DND-41 (cell line): ENCODE data around the gene NRXN3.

Source experiments
- ATAC-seq: fragments of 200-7000 bp; cut with Tn5 transposase; 3 replicates; pipeline ENCODE4 v1.9.1; 2021; ENCODE audit warnings: low read depth; ENCODE audit not compliant: insufficient read depth
- DNase-seq: peaks from one replicate; pipeline ENCODE4 v3.0.0-alpha.2; 2020
- H2AFZ ChIP-seq: 2 replicates; pipeline ENCODE4 v1.6.0; 2012; ENCODE audit warnings: low read depth, low read length
- H3K27ac ChIP-seq: 2 replicates; pipeline ENCODE4 v1.5.1; 2012; ENCODE audit warnings: low read length, inconsistent platforms
- H3K27me3 ChIP-seq: fragments of 200-600 bp; sonication (generic); 2 replicates; pipeline ENCODE4 v1.6.0; 2012; ENCODE audit warnings: low read length, mild to moderate bottlenecking, inconsistent platforms; ENCODE audit not compliant: insufficient read depth, poor library complexity
- H3K36me3 ChIP-seq: 2 replicates; pipeline ENCODE4 v1.5.1; 2012; ENCODE audit warnings: low read length, inconsistent platforms; ENCODE audit not compliant: insufficient read depth
- H3K4me1 ChIP-seq: 2 replicates; pipeline ENCODE4 v1.5.1; 2012; ENCODE audit warnings: mild to moderate bottlenecking, low read length; ENCODE audit not compliant: insufficient read depth
- H3K4me2 ChIP-seq: 2 replicates; pipeline ENCODE4 v1.6.0; 2012; ENCODE audit warnings: mild to moderate bottlenecking, moderate library complexity, low read length, inconsistent platforms; ENCODE audit not compliant: insufficient read depth
- H3K4me3 ChIP-seq, 2 experiments: fragments of 200-600 bp in 1 of 2; shearing (Covaris generic) in 1 of 2; 2 replicates each; pipeline ENCODE4 v1.5.1; 2012 to 2016; ENCODE audit warnings: inconsistent platforms in 2 of 2, low read length in 2 of 2, mild to moderate bottlenecking in 2 of 2, low read depth in 1 of 2, moderate library complexity in 1 of 2
- H3K79me2 ChIP-seq: 2 replicates; pipeline ENCODE4 v1.6.0; 2012; ENCODE audit warnings: low read length, inconsistent platforms; ENCODE audit not compliant: insufficient read depth
- H3K9ac ChIP-seq: 2 replicates; pipeline ENCODE4 v1.6.0; 2012; ENCODE audit warnings: low read depth, mild to moderate bottlenecking, inconsistent platforms, low read length, moderate library complexity
- H3K9me3 ChIP-seq: 2 replicates; pipeline ENCODE4 v1.5.1; 2012; ENCODE audit warnings: low read length, moderate library complexity, mild to moderate bottlenecking, inconsistent platforms; ENCODE audit not compliant: insufficient read depth, severe bottlenecking
- H4K20me1 ChIP-seq: 2 replicates; pipeline ENCODE4 v1.6.0; 2012; ENCODE audit warnings: low read length; ENCODE audit not compliant: insufficient read depth
- EZH2 ChIP-seq: IDR thresholded peaks from 3 replicates; pipeline ENCODE4 v1.6.1; 2012; ENCODE audit warnings: borderline replicate concordance, low read depth, mild to moderate bottlenecking, moderate library complexity, low read length, inconsistent platforms; ENCODE audit not compliant: severe bottlenecking
- TF ChIP-seq, protein P1 (sequence below): IDR thresholded peaks from 2 replicates; pipeline ENCODE4 v1.5.1; 2012; ENCODE audit warnings: borderline replicate concordance, low read length, moderate library complexity, mild to moderate bottlenecking; ENCODE audit not compliant: poor library complexity, severe bottlenecking; ENCODE audit errors: extremely low read depth

Gene NRXN3

DNA sequence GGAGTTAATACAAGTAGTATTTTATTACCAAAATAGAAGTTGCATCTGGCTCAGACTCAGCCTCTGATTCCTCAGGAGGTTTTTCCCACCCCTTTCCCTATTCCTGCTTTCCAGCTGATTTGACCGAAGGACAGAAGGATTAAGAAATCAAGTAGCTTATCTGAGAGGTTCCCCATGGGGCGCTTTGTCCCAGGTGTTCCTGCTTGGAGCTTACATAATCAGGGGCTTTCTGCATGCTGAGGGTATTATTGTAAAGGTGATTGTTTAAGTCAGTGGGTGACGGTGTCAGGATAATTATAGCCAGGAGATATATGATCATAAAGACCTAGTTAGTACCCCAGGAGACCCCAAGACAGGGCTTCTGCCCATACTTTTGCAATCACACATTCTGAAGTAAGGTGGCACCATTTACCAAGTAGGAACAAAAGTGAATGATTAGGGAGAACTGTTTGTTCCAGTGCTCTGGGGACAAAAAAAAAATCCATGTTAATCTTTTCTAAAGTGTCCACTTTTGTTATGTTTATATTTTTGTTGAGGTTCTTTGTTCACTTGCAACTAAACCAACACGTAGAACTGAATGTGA is 921.3 kb downstream of the NRXN3 start:
- Histone ChIP-seq H3K4me3 (no peak overlapping the region), H3K36me3 (no peaks in the 10 kb centered on the region), H4K20me1 (no peaks in the 10 kb centered on the region), H3K4me1 (no peaks in the 10 kb centered on the region), H3K9me3 (no peaks in the 10 kb centered on the region), H3K4me2 (no peak overlapping the region), H2AFZ (no peak overlapping the region), H3K79me2 (no peaks in the 10 kb centered on the region), H3K27me3 (no peaks in the 10 kb centered on the region), H3K9ac (no peak overlapping the region), H3K27ac (no peak overlapping the region)
- TF ChIP-seq EZH2: no peak
- TF ChIP-seq, protein P1, sequence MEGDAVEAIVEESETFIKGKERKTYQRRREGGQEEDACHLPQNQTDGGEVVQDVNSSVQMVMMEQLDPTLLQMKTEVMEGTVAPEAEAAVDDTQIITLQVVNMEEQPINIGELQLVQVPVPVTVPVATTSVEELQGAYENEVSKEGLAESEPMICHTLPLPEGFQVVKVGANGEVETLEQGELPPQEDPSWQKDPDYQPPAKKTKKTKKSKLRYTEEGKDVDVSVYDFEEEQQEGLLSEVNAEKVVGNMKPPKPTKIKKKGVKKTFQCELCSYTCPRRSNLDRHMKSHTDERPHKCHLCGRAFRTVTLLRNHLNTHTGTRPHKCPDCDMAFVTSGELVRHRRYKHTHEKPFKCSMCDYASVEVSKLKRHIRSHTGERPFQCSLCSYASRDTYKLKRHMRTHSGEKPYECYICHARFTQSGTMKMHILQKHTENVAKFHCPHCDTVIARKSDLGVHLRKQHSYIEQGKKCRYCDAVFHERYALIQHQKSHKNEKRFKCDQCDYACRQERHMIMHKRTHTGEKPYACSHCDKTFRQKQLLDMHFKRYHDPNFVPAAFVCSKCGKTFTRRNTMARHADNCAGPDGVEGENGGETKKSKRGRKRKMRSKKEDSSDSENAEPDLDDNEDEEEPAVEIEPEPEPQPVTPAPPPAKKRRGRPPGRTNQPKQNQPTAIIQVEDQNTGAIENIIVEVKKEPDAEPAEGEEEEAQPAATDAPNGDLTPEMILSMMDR: no peak
- DNase-seq (no peak), ATAC-seq (no peak)

DNA sequence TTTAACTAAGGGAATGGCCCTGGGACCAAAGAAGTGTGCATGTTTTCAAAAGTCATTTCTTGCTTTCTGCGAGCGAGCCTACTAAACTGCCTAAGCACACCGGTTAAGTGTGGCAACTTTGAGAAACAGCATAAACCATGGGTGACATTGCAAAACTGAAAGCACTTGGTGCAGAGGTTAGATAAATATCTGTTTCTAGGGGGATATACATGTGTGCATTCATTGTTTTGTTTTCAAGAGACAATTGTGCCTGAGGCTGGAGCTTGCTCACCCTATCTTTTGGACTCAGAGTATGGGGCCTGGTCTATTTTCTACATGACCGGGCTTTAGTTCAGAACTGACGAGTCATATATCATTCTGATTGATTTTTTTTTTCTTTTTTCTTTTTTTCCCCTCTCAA is 923.4 kb downstream of the NRXN3 start:
- Histone ChIP-seq H3K27me3 (no peaks in the 10 kb centered on the region), H3K27ac (no peak overlapping the region), H3K4me1 (no peaks in the 10 kb centered on the region), H4K20me1 (no peaks in the 10 kb centered on the region), H3K36me3 (no peaks in the 10 kb centered on the region), H3K4me3 (no peak overlapping the region), H3K79me2 (no peaks in the 10 kb centered on the region), H3K9ac (no peak overlapping the region), H3K9me3 (no peaks in the 10 kb centered on the region), H2AFZ (no peak overlapping the region), H3K4me2 (no peak overlapping the region)
- ATAC-seq (no peak), DNase-seq (no peak)
- TF ChIP-seq, protein P1: no peak
- no peak for TF ChIP-seq EZH2

DNA sequence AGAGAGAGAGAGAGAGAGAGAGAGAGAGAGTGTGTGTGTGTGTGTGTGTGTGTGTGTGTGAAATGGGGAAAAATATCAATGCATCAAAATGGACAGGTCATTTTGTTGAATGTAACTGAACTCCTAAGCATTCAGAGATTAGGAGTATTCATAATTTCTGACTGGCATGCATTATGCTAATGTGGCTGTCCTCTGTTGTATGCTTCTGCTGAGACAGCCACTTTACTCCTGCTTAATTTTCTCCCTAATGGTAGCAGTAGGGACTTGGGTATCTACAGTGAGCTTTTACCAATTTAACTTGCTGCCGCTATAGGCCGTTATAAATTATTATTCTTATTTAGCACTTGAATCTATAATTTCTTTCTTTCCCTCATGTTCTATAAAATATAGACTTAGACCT is 924.8 kb downstream of the NRXN3 start:
- Histone ChIP-seq H3K4me3 (no peak overlapping the region), H4K20me1 (no peaks in the 10 kb centered on the region), H3K79me2 (no peaks in the 10 kb centered on the region), H3K4me2 (no peak overlapping the region), H3K27me3 (no peaks in the 10 kb centered on the region), H3K9me3 (no peaks in the 10 kb centered on the region), H3K36me3 (no peaks in the 10 kb centered on the region), H3K9ac (no peak overlapping the region), H3K27ac (no peak overlapping the region), H3K4me1 (no peaks in the 10 kb centered on the region), H2AFZ (no peak overlapping the region)
- TF ChIP-seq, protein P1: no peak
- TF ChIP-seq EZH2: no peak
- ATAC-seq (no peak), DNase-seq (no peak)

- ATAC-seq (no peak), DNase-seq (no peak)
- TF ChIP-seq EZH2: no peak
- TF ChIP-seq, protein P1: no peak
- Histone ChIP-seq H3K4me3 (no peak overlapping the region), H3K79me2 (no peaks in the 10 kb centered on the region), H2AFZ (no peak overlapping the region), H3K27me3 (no peaks in the 10 kb centered on the region), H4K20me1 (no peaks in the 10 kb centered on the region), H3K4me2 (no peak overlapping the region), H3K27ac (no peak overlapping the region), H3K9me3 (no peaks in the 10 kb centered on the region), H3K9ac (no peak overlapping the region), H3K4me1 (no peaks in the 10 kb centered on the region), H3K36me3 (no peaks in the 10 kb centered on the region)
These were observed 926.6 kb downstream of the NRXN3 start for GRCh38 chr14:79096811-79097210.
